Measurements from ENCODE around the gene ASB2. TPM values are rescaled to one million over a fixed set of nuclear protein-coding genes. Genes with fewer than 3 reads are reported as not detected.

The ASB2 gene
- total RNA-seq, 3 donors from 2014 or later (not counting 1 experiment from before 2014, with no cell fraction given) = 3.7 to 7.2 (median 4.8) TPM

- Mint-ChIP-seq H3K27ac (no peak overlapping the region), H3K4me3 (no peak overlapping the region), H3K9me3 (no peaks in the 10 kb centered on the region), H3K4me1 (no peaks in the 10 kb centered on the region), H3K27me3 (ENCODE audit: low read depth in 2 of 2) (peaks cover 19% of the 10 kb centered on the region in 2 donors), H3K36me3 (no peaks in the 10 kb centered on the region)
- no peak for ATAC-seq
- no peak for DNase-seq
- no peak for TF ChIP-seq CTCF (IDR thresholded peaks at IDR 0.05)
- H3K9me3 ChIP-seq (ENCODE audit: control insufficient read depth, insufficient read depth, low read length) = no peaks in the 10 kb centered on the region
- H3K4me1 ChIP-seq (ENCODE audit: control insufficient read depth, insufficient read depth, low read length) = peaks cover 4% of the 10 kb centered on the region
- H3K27me3 ChIP-seq (ENCODE audit: control insufficient read depth, insufficient read depth, low read length) = no peaks in the 10 kb centered on the region
- WGBS (ENCODE audit: insufficient coverage) = 85% methylated on average over 4 of the region's 4 CpGs
- intact Hi-C loops (cut with micrococcal nuclease) = no loop called here
- no peak overlapping the region for H3K27ac ChIP-seq (ENCODE audit: low read length)
- H3K36me3 ChIP-seq (ENCODE audit: control insufficient read depth, insufficient read depth, low read length) = no peaks in the 10 kb centered on the region
- H3K4me3 ChIP-seq (ENCODE audit: low read length) = no peak overlapping the region
Observed at GRCh38 chr14:93905623-93906022, 70.7 kb downstream of the ASB2 start.

- no peaks in the 10 kb centered on the region for H3K4me1 Mint-ChIP-seq
- no peak for TF ChIP-seq CTCF (IDR thresholded peaks at IDR 0.05)
- no peaks in the 10 kb centered on the region for H3K36me3 Mint-ChIP-seq
- ATAC-seq (no peak), DNase-seq (no peak)
- no peak overlapping the region for H3K27ac ChIP-seq (ENCODE audit: low read length)
- intact Hi-C loops (cut with micrococcal nuclease) = no loop called here
- H3K4me3 ChIP-seq (ENCODE audit: low read length) = no peak overlapping the region
- H3K9me3 Mint-ChIP-seq = no peaks in the 10 kb centered on the region
- WGBS (ENCODE audit: insufficient coverage) = 55% methylated on average over 15 of the region's 15 CpGs
- no peak overlapping the region for H3K4me3 Mint-ChIP-seq
- no peaks in the 10 kb centered on the region for H3K36me3 ChIP-seq (ENCODE audit: control insufficient read depth, insufficient read depth, low read length)
- peaks cover 19% of the 10 kb centered on the region in 2 donors for H3K27me3 Mint-ChIP-seq (ENCODE audit: low read depth in 2 of 2)
- peaks cover 4% of the 10 kb centered on the region for H3K4me1 ChIP-seq (ENCODE audit: control insufficient read depth, insufficient read depth, low read length)
- no peaks in the 10 kb centered on the region for H3K9me3 ChIP-seq (ENCODE audit: control insufficient read depth, insufficient read depth, low read length)
- no peaks in the 10 kb centered on the region for H3K27me3 ChIP-seq (ENCODE audit: control insufficient read depth, insufficient read depth, low read length)
- H3K27ac Mint-ChIP-seq = no peak overlapping the region
Observed at GRCh38 chr14:93903342-93904184, 72.8 kb downstream of the ASB2 start.

GRCh38 chr14:93902619-93903307 lies 73.6 kb downstream of the ASB2 start:
- H3K4me3 Mint-ChIP-seq = no peak overlapping the region
- intact Hi-C loops (cut with micrococcal nuclease) = no loop called here
- H3K27ac Mint-ChIP-seq = no peak overlapping the region
- H3K9me3 ChIP-seq (ENCODE audit: control insufficient read depth, insufficient read depth, low read length) = no peaks in the 10 kb centered on the region
- H3K27ac ChIP-seq (ENCODE audit: low read length) = no peak overlapping the region
- 81% methylated on average over 13 of the region's 13 CpGs for WGBS (ENCODE audit: insufficient coverage)
- TF ChIP-seq CTCF (IDR thresholded peaks at IDR 0.05) = no peak
- no peaks in the 10 kb centered on the region for H3K9me3 Mint-ChIP-seq
- no peaks in the 10 kb centered on the region for H3K36me3 Mint-ChIP-seq
- no peaks in the 10 kb centered on the region for H3K36me3 ChIP-seq (ENCODE audit: control insufficient read depth, insufficient read depth, low read length)
- DNase-seq (no peak), ATAC-seq (no peak)
- H3K4me1 ChIP-seq (ENCODE audit: control insufficient read depth, insufficient read depth, low read length) = peaks cover 4% of the 10 kb centered on the region
- H3K4me1 Mint-ChIP-seq = no peaks in the 10 kb centered on the region
- no peak overlapping the region for H3K4me3 ChIP-seq (ENCODE audit: low read length)
- H3K27me3 ChIP-seq (ENCODE audit: control insufficient read depth, insufficient read depth, low read length) = no peaks in the 10 kb centered on the region
- H3K27me3 Mint-ChIP-seq (ENCODE audit: low read depth in 2 of 2) = peaks cover 17 to 19% of the 10 kb centered on the region in 2 donors
